Effector CD4-positive, alpha-beta T cell (primary cell): Measurements from ENCODE around the gene STX7.
A peak's percentile ranks its signal among the peaks of the same experiment; 100 is the strongest.
"Not testable (repeated sequence)": the region's sequence is repeated elsewhere in the genome, so short reads cannot be mapped to it uniquely, and the experiment has no call there.

Source experiments
- DNase-seq: peaks from one replicate; pipeline ENCODE4 v3.0.0-alpha.2; 2020
- total RNA-seq: gene quantifications from one replicate; lab custom pipeline; 2026; lab: John Stamatoyannopoulos, UW

The STX7 gene, protein sequence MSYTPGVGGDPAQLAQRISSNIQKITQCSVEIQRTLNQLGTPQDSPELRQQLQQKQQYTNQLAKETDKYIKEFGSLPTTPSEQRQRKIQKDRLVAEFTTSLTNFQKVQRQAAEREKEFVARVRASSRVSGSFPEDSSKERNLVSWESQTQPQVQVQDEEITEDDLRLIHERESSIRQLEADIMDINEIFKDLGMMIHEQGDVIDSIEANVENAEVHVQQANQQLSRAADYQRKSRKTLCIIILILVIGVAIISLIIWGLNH
- 23.8 reads per million, percentile 51 among the genes with 10 or more reads in this experiment for total RNA-seq

- peak; percentile 78 for DNase-seq
Measured at GRCh38 chr6:132512638-132513632, at the start of gene STX7. Gene STX7, minus strand, starts transcription at chr6:132513116. Its CDS starts 9,586 bp downstream, at chr6:132503530.

DNA sequence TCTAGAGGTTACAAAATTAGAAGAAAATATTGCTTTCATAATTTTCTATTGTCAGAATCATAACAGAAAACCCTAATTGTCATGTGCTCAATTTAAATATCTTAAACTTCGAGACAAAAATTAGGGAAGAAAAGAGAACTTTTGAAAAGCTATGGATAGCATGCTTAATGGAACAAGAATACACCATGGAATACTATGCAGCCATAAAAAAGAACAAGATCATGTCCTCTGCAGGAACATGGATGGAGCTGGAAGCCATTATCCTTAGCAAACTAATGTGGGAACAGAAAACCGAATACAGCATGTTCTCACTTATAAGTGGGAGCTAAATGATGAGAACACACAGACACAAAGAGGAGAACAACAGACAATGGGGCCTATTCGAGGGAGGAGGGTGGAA lies 47.2 kb upstream of the STX7 start:
- not testable (repeated sequence) for DNase-seq

DNA sequence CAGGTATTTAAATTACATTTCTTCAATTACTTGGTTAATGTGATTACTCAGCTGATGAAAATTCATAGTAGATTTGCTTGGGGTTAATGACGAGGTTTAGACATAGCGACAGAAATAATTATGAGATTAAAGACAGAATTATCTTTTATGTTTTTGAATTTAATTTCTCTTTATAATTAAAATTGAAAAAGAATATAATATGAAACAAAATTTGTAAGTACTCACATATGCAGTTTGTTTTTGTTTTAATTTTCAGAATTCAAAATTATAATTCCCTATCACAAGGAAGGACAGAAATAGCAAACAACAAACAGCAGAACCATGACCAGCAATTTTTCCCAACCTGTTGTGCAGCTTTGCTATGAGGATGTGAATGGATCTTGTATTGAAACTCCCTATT lies 39.5 kb upstream of the STX7 start, which contains the start of gene TAAR8:
TSS of gene TAAR8 (plus strand) at position 301 of the 400 bp plus-strand sequence. CDS start at position 322, 21 bp downstream.
- no peak for DNase-seq

- DNase-seq = no peak
Measured at GRCh38 chr6:132551214-132551613, 38.3 kb upstream of the STX7 start.

GRCh38 chr6:132548746-132549463 lies 36.0 kb upstream of the STX7 start:
- DNase-seq = no peak

DNA sequence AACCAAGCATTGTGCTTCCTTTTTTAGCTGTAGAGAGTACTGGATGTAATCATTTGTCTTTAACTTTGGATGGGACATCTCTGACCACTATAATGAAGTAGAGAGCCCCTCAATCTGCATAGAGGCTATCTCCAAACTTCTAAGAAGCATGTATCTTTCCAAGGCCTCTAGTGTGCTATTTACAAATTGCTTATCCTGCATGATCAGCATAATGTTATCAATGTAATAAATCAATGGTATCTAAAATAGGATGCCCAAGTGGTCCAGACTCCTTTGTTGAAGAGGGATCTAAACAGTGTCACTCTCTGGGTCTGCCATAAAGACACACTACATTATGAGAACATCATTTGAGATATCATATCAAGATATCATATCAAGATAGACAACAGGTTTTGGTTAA lies 31.9 kb upstream of the STX7 start:
- DNase-seq = no peak

- DNase-seq = no peak
Measured at GRCh38 chr6:132537977-132538376, 25.1 kb upstream of the STX7 start, which contains the start of gene TAAR9. Gene TAAR9, plus strand, starts transcription at chr6:132538277. Its CDS starts 13 bp downstream, at chr6:132538290.

DNA sequence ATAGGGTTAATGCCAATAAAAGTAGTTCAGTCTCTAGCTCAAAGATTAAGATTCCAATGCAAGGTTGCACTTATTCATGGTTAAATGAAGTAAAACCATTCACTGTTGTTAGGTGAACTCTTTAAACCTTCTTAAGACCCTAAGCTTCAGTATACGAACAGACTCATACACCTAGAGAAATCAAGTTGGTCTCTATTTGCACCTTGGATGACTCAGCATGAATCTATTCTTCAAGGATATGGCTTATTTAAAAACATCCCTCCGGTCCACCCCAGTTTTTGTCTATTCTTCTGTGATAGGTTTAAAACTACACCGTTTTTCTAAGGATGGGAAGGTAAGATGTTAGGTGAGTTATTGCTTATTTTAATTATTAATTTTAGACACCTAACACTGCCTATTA lies 24.2 kb upstream of the STX7 start:
- DNase-seq = no peak

- not testable (repeated sequence) for DNase-seq
Measured at GRCh38 chr6:132534546-132534945, 21.6 kb upstream of the STX7 start.

GRCh38 chr6:132530293-132530974 lies 17.5 kb upstream of the STX7 start:
- peak; percentile 71 for DNase-seq

DNA sequence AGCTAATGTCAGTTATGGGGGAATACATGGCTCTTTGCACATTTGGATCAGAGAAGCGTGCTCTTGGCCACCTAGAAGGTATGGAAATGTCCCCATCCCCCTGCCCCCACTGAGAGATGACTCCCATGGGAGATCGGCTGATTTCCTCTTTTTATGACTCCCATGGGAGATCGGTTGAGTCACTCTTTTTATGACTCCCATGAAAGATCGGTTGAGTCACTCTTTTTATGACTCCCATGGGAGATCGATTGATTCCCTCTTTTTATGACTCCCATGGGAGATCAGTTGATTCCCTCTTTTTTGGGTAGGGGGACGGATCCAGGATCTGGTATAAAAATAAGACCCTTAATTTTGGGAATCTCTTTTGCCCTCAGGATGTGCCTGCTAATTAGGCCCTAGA lies 14.9 kb upstream of the STX7 start:
- no peak for DNase-seq

DNA sequence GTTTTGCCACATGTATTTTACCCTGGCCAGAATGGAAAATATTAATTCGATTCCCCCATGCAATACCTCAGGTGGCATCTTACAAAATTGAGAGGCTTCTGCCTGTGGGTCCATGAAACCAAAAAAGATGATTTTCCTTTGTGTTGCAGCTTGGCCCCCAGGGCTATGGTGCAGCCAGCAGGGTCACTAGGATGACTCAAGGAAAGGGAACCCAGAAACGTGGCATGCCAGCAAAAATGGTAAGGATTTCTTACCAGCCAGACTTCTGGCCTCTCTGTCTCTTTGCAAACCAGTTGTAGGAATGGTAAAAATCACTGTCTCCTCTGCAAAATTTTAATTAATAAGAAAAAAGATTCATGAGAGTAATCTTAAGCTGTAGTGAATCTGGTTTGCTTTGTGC lies 13.5 kb upstream of the STX7 start:
- DNase-seq = no peak

GRCh38 chr6:132525866-132526265 lies 12.9 kb upstream of the STX7 start:
- no peak for DNase-seq

GRCh38 chr6:132524646-132525045 lies 11.7 kb upstream of the STX7 start:
- DNase-seq = no peak

DNA sequence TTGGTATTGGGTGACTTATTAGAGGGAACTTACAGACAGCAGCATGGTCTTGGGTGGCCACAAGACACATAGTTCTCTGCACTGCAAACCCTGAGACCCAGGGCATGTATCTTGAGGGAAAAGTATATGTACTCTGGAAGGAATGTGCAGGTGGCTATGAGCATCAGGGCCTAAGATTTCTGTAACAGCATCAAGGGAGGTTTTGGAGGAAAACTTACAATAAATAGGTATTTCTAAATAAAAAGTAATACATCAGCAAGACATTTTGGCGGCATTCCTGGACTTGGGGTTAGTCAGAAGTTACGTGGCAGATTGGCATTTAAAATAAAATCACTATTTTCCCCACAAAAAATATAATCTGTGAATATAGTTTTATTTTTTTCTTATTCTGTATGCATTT lies 8.0 kb upstream of the STX7 start:
- no peak for DNase-seq

- DNase-seq = no peak
Measured at GRCh38 chr6:132515386-132515785, 2.5 kb upstream of the STX7 start.

DNA sequence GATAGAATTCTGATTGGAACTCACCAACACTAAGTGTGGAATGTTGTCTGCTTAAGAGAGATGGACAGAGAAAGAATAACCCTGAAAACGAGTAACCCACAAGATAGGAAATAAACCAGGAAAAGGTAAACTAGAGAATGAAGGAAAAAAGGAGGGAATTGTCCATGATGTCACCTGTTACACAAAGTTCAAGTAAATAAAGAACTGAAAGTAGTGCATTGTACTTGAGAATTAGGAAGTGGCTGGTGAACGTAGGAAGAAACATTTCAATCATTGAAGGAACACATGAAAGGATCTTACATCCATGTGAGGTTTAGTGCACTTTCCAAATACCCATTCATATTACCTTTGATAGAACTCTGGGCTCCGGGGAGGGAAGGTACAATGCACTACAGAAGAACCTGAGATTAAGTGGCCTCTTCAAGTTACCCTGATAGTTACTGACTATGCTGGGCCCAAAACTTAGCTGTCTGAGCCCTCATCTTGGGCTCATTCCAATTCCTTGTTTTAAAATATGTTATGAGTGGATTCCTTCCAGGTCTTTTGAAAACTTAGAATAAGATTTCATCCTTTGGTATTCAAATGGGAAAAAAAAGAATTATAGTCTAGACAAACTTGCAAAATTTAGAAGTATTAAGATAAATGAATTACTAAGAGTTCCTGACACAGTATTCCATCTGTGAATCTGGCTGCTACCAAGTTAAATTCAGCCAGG lies 1.1 kb upstream of the STX7 start:
- DNase-seq = no peak

DNA sequence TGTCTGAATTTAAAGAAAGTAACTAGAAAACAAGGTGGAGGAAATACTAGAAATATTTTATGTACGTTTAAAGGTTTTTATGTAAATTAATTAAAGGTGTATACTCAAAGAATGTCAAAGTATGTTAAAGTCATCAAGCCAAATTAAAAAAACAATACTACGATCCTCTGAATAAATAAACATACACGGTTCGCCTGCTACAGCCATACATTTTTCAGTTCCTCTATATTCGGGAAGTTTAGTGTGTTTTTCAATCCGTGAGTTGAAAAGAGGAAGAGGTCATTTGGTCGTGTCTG lies 626 bp downstream of the STX7 start:
- no peak for DNase-seq

DNA sequence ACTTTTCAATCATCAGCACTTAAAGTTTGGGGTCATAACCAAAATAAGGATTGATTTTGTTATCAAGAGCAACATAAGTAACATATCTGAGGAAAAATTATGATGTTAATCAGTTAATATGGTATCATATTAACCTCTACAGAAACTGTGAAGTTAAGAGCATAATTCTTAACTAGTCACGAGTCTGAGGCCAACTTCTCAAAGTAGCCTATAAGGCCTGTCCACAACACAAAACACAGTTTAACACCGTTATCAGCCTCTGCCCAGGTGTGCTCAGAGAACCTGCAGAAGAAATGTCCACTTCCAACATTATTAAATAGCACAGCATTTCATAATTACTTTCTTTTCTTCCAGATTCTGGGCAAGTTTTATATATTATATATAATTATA lies 1.1 kb downstream of the STX7 start:
- no peak for DNase-seq

DNA sequence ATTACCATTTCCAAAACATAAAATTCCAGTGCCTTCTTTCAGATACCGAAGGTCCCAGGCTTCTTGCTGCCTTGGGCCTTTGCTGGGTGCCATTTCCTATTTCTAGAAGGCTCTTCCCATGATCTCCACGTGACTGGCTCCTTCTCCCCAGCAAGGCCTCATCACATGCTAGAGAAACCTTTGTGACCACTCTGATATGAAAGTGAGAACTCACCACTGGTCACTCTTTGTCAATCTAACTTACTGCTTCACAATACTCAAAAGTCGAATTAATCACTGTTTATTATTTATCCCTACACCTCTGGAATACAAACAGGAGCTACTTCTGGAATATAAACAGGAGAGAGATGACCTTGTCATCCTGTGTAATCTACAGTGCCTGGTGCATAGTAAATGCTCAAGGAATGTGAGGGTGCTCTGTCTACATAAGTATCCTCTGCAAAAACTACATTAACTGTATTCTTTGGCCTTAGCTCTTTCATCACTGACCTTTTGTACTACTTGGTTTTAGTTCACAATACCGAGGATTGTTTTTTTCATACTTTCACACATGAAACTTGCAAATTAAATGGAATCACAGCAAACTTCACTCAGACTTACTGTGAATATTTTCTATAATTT lies 1.6 kb downstream of the STX7 start:
- no peak for DNase-seq
